ENCODE data around the gene SH3D19.
"Not testable (repeated sequence)": the region's sequence is repeated elsewhere in the genome, so short reads cannot be mapped to it uniquely, and the experiment has no call there.

- TF ChIP-seq CHD1 (IDR thresholded peaks at IDR 0.05; ENCODE audit: low read depth, low read length); POLR2A (IDR thresholded peaks at IDR 0.05; ENCODE audit: low read depth, low read length); CTCF (conservative IDR thresholded peaks at IDR 0.05; ENCODE audit: low read depth, low read length); MXI1 (IDR thresholded peaks at IDR 0.05; ENCODE audit: borderline replicate concordance, low read depth, low read length): not testable (repeated sequence)
Observed at GRCh38 chr4:151077978-151078377, 247.4 kb downstream of the SH3D19 start.
